ENCODE results near the gene SORBS2. TPM values are rescaled to one million over a fixed set of nuclear protein-coding genes. Genes with fewer than 3 reads are reported as not detected.

Gene SORBS2
- total RNA-seq, 3 donors from 2014 or later, result 0.53 to 1.1 (median 0.74) TPM

GRCh38 chr4:185755451-185755850 is 56.5 kb downstream of the SORBS2 start:
- no peaks in the 10 kb centered on the region for H3K36me3 Mint-ChIP-seq (ENCODE audit: insufficient read depth)
- DNase-seq (no peak), ATAC-seq (no peak)
- no peaks in the 10 kb centered on the region for H3K4me1 Mint-ChIP-seq (ENCODE audit: low read depth)
- H3K27me3 Mint-ChIP-seq (ENCODE audit: low read depth), result peaks cover 4% of the 10 kb centered on the region
- H3K9me3 Mint-ChIP-seq, result no peaks in the 10 kb centered on the region
- no peak overlapping the region for H3K4me3 Mint-ChIP-seq

GRCh38 chr4:185754961-185755360 is 57.0 kb downstream of the SORBS2 start:
- Mint-ChIP-seq H3K9me3 (no peaks in the 10 kb centered on the region), H3K4me3 (no peak overlapping the region), H3K4me1 (ENCODE audit: low read depth) (no peaks in the 10 kb centered on the region), H3K36me3 (ENCODE audit: insufficient read depth) (no peaks in the 10 kb centered on the region), H3K27me3 (ENCODE audit: low read depth) (peaks cover 4% of the 10 kb centered on the region)
- DNase-seq, result no peak
- no peak for ATAC-seq

- no peaks in the 10 kb centered on the region for H3K4me1 Mint-ChIP-seq (ENCODE audit: low read depth)
- peaks cover 4% of the 10 kb centered on the region for H3K27me3 Mint-ChIP-seq (ENCODE audit: low read depth)
- ATAC-seq (no peak), DNase-seq (no peak)
- H3K9me3 Mint-ChIP-seq, result no peaks in the 10 kb centered on the region
- H3K4me3 Mint-ChIP-seq, result no peak overlapping the region
- no peaks in the 10 kb centered on the region for H3K36me3 Mint-ChIP-seq (ENCODE audit: insufficient read depth)
Observed at GRCh38 chr4:185752872-185753271, 59.1 kb downstream of the SORBS2 start.

GRCh38 chr4:185749858-185750257 is 62.1 kb downstream of the SORBS2 start:
- H3K4me1 Mint-ChIP-seq (ENCODE audit: low read depth), result no peaks in the 10 kb centered on the region
- H3K4me3 Mint-ChIP-seq, result no peak overlapping the region
- DNase-seq (no peak), ATAC-seq (no peak)
- H3K27me3 Mint-ChIP-seq (ENCODE audit: low read depth), result peaks cover 5% of the 10 kb centered on the region
- H3K9me3 Mint-ChIP-seq, result no peaks in the 10 kb centered on the region
- no peaks in the 10 kb centered on the region for H3K36me3 Mint-ChIP-seq (ENCODE audit: insufficient read depth)

GRCh38 chr4:185748901-185749390 is 63.0 kb downstream of the SORBS2 start:
- H3K4me3 Mint-ChIP-seq, result no peak overlapping the region
- peaks cover 4% of the 10 kb centered on the region for H3K27me3 Mint-ChIP-seq (ENCODE audit: low read depth)
- ATAC-seq (no peak), DNase-seq (no peak)
- no peaks in the 10 kb centered on the region for H3K4me1 Mint-ChIP-seq (ENCODE audit: low read depth)
- H3K9me3 Mint-ChIP-seq, result no peaks in the 10 kb centered on the region
- no peaks in the 10 kb centered on the region for H3K36me3 Mint-ChIP-seq (ENCODE audit: insufficient read depth)

- no peak for DNase-seq
- H3K4me3 Mint-ChIP-seq, result no peak overlapping the region
- no peaks in the 10 kb centered on the region for H3K36me3 Mint-ChIP-seq (ENCODE audit: insufficient read depth)
- ATAC-seq, result no peak
- peaks cover 7% of the 10 kb centered on the region for H3K27me3 Mint-ChIP-seq (ENCODE audit: low read depth)
- no peaks in the 10 kb centered on the region for H3K9me3 Mint-ChIP-seq
- no peaks in the 10 kb centered on the region for H3K4me1 Mint-ChIP-seq (ENCODE audit: low read depth)
Observed at GRCh38 chr4:185745891-185746290, 66.1 kb downstream of the SORBS2 start.

- H3K4me1 Mint-ChIP-seq (ENCODE audit: low read depth), result no peaks in the 10 kb centered on the region
- ATAC-seq (no peak), DNase-seq (no peak)
- no peaks in the 10 kb centered on the region for H3K9me3 Mint-ChIP-seq
- H3K36me3 Mint-ChIP-seq (ENCODE audit: insufficient read depth), result no peaks in the 10 kb centered on the region
- no peak overlapping the region for H3K4me3 Mint-ChIP-seq
- peaks cover 7% of the 10 kb centered on the region for H3K27me3 Mint-ChIP-seq (ENCODE audit: low read depth)
Observed at GRCh38 chr4:185744946-185745345, 67.0 kb downstream of the SORBS2 start.

GRCh38 chr4:185744488-185744862 is 67.5 kb downstream of the SORBS2 start:
- no peak for DNase-seq
- Mint-ChIP-seq H3K36me3 (ENCODE audit: insufficient read depth) (no peaks in the 10 kb centered on the region), H3K27me3 (ENCODE audit: low read depth) (peaks cover 7% of the 10 kb centered on the region), H3K4me3 (no peak overlapping the region), H3K4me1 (ENCODE audit: low read depth) (no peaks in the 10 kb centered on the region), H3K9me3 (no peaks in the 10 kb centered on the region)
- ATAC-seq, result no peak

GRCh38 chr4:185743722-185744487 is 68.1 kb downstream of the SORBS2 start:
- ATAC-seq (no peak), DNase-seq (no peak)
- H3K27me3 Mint-ChIP-seq (ENCODE audit: low read depth), result peaks cover 10% of the 10 kb centered on the region

GRCh38 chr4:185742766-185743165 is 69.2 kb downstream of the SORBS2 start:
- Mint-ChIP-seq H3K9me3 (no peaks in the 10 kb centered on the region), H3K36me3 (ENCODE audit: insufficient read depth) (no peaks in the 10 kb centered on the region), H3K27me3 (ENCODE audit: low read depth) (peaks cover 10% of the 10 kb centered on the region), H3K4me3 (no peak overlapping the region), H3K4me1 (ENCODE audit: low read depth) (no peaks in the 10 kb centered on the region)
- DNase-seq (no peak), ATAC-seq (no peak)

More at GRCh38 chr4:185743722-185744487, 68.1 kb downstream of the SORBS2 start:
- no peaks in the 10 kb centered on the region for H3K9me3 Mint-ChIP-seq
- no peak overlapping the region for H3K4me3 Mint-ChIP-seq
- H3K4me1 Mint-ChIP-seq (ENCODE audit: low read depth), result no peaks in the 10 kb centered on the region
- no peaks in the 10 kb centered on the region for H3K36me3 Mint-ChIP-seq (ENCODE audit: insufficient read depth)

GRCh38 chr4:185741795-185742194 is 70.2 kb downstream of the SORBS2 start:
- Mint-ChIP-seq H3K9me3 (no peaks in the 10 kb centered on the region), H3K4me1 (ENCODE audit: low read depth) (no peaks in the 10 kb centered on the region), H3K27me3 (ENCODE audit: low read depth) (peaks cover 10% of the 10 kb centered on the region), H3K4me3 (no peak overlapping the region), H3K36me3 (ENCODE audit: insufficient read depth) (no peaks in the 10 kb centered on the region)
- ATAC-seq (no peak), DNase-seq (no peak)

GRCh38 chr4:185740471-185740873 is 71.5 kb downstream of the SORBS2 start:
- ATAC-seq (no peak), DNase-seq (no peak)
- Mint-ChIP-seq H3K36me3 (ENCODE audit: insufficient read depth) (no peaks in the 10 kb centered on the region), H3K4me3 (no peak overlapping the region), H3K27me3 (ENCODE audit: low read depth) (peaks cover 11% of the 10 kb centered on the region), H3K9me3 (no peaks in the 10 kb centered on the region), H3K4me1 (ENCODE audit: low read depth) (no peaks in the 10 kb centered on the region)

- no peak for ATAC-seq
- Mint-ChIP-seq H3K27me3 (ENCODE audit: low read depth) (peaks cover 17% of the 10 kb centered on the region), H3K4me3 (no peak overlapping the region), H3K9me3 (no peaks in the 10 kb centered on the region), H3K4me1 (ENCODE audit: low read depth) (no peaks in the 10 kb centered on the region), H3K36me3 (ENCODE audit: insufficient read depth) (no peaks in the 10 kb centered on the region)
- DNase-seq, result no peak
Observed at GRCh38 chr4:185738820-185739219, 73.2 kb downstream of the SORBS2 start.

GRCh38 chr4:185738038-185738552 is 73.9 kb downstream of the SORBS2 start:
- Mint-ChIP-seq H3K36me3 (ENCODE audit: insufficient read depth) (no peaks in the 10 kb centered on the region), H3K4me1 (ENCODE audit: low read depth) (no peaks in the 10 kb centered on the region), H3K4me3 (no peak overlapping the region), H3K27me3 (ENCODE audit: low read depth) (peaks cover 19% of the 10 kb centered on the region), H3K9me3 (no peaks in the 10 kb centered on the region)
- DNase-seq (no peak), ATAC-seq (no peak)

GRCh38 chr4:185737489-185738037 is 74.4 kb downstream of the SORBS2 start:
- H3K4me3 Mint-ChIP-seq, result no peak overlapping the region
- peaks cover 23% of the 10 kb centered on the region for H3K27me3 Mint-ChIP-seq (ENCODE audit: low read depth)
- no peaks in the 10 kb centered on the region for H3K36me3 Mint-ChIP-seq (ENCODE audit: insufficient read depth)
- ATAC-seq (no peak), DNase-seq (no peak)
- H3K9me3 Mint-ChIP-seq, result no peaks in the 10 kb centered on the region
- H3K4me1 Mint-ChIP-seq (ENCODE audit: low read depth), result no peaks in the 10 kb centered on the region

Data from activated T-cell treated with anti-CD3 and anti-CD28 coated beads, Interleukin-2, amount 50 U/mL, for 4 hours (primary cell).